Measurements from ENCODE around the gene FAF1. TPM values are rescaled to one million over a fixed set of nuclear protein-coding genes. Genes with fewer than 3 reads are reported as not detected.

Gene FAF1
- total RNA-seq, 1 experiment from 2014 or later = 109 TPM

GRCh38 chr1:50700621-50701020, 259.4 kb downstream of the FAF1 start:
- H3K27me3 ChIP-seq (replicated peaks; ENCODE audit: insufficient read depth, low read depth, low read length, poor library complexity) = no peaks in the 10 kb centered on the region
- no peaks in the 10 kb centered on the region for H3K36me3 ChIP-seq (ENCODE audit: insufficient read depth, low read length, poor library complexity, severe bottlenecking)
- POLR2A ChIA-PET (ENCODE audit: low non-redundant PET) = interaction anchor here (0.6 to 0.7 kb wide), 2 partner anchors 124 to 499 kb away, joined by 3 to 5 read pairs; no protein-coding TSS in a partner anchor
- no peak for TF ChIP-seq CTCF (conservative IDR thresholded peaks at IDR 0.05; ENCODE audit: low read depth, low read length)
- no peak for TF ChIP-seq EZH2 (IDR thresholded peaks at IDR 0.05; ENCODE audit: borderline replicate concordance, low read depth, low read length, poor library complexity, severe bottlenecking)
- H3K9me3 ChIP-seq (ENCODE audit: low read depth, low read length, poor library complexity, severe bottlenecking) = no peaks in the 10 kb centered on the region
- no peak overlapping the region for H3K4me3 ChIP-seq (ENCODE audit: low read depth, low read length, poor library complexity, severe bottlenecking)
- BruUV-seq (replicated peaks) = no TSS peak
- intact Hi-C loops (cut with micrococcal nuclease; ENCODE audit: unreplicated experiment) = loop anchor here (5.0 kb wide), 1 partner anchor 88 kb away; no protein-coding TSS in a partner anchor
- H3K4me1 ChIP-seq (ENCODE audit: insufficient read depth, low read length, poor library complexity, severe bottlenecking) = peaks cover 15% of the 10 kb centered on the region
- CTCF ChIA-PET = no interaction called here
- DNase-seq (ENCODE audit: low spot score) = no peak
- H3K27ac ChIP-seq (ENCODE audit: low read depth, low read length, poor library complexity, severe bottlenecking) = no peak overlapping the region

- Histone ChIP-seq H3K4me1 (ENCODE audit: insufficient read depth, low read length, poor library complexity, severe bottlenecking) (peaks cover 15% of the 10 kb centered on the region), H3K36me3 (ENCODE audit: insufficient read depth, low read length, poor library complexity, severe bottlenecking) (no peaks in the 10 kb centered on the region), H3K27me3 (replicated peaks; ENCODE audit: insufficient read depth, low read depth, low read length, poor library complexity) (no peaks in the 10 kb centered on the region), H3K27ac (ENCODE audit: low read depth, low read length, poor library complexity, severe bottlenecking) (no peak overlapping the region), H3K4me3 (ENCODE audit: low read depth, low read length, poor library complexity, severe bottlenecking) (no peak overlapping the region), H3K9me3 (ENCODE audit: low read depth, low read length, poor library complexity, severe bottlenecking) (no peaks in the 10 kb centered on the region)
- no TSS peak for BruUV-seq (replicated peaks)
- peak; percentile 29 for DNase-seq (ENCODE audit: low spot score)
- ChIA-PET CTCF (no interaction called here), POLR2A (ENCODE audit: low non-redundant PET) (interaction anchor here (0.7 kb wide), 1 partner anchor 499 kb away, joined by 5 read pairs; no protein-coding TSS in a partner anchor)
- TF ChIP-seq CTCF (conservative IDR thresholded peaks at IDR 0.05; ENCODE audit: low read depth, low read length) (no peak), EZH2 (IDR thresholded peaks at IDR 0.05; ENCODE audit: borderline replicate concordance, low read depth, low read length, poor library complexity, severe bottlenecking) (no peak)
- intact Hi-C loops (cut with micrococcal nuclease; ENCODE audit: unreplicated experiment) = loop anchor here (5.0 kb wide), 1 partner anchor 88 kb away; no protein-coding TSS in a partner anchor
Observed at GRCh38 chr1:50700214-50700613, 259.9 kb downstream of the FAF1 start.

GRCh38 chr1:50699795-50700194, 260.3 kb downstream of the FAF1 start:
- Histone ChIP-seq H3K4me1 (ENCODE audit: insufficient read depth, low read length, poor library complexity, severe bottlenecking) (peaks cover 15% of the 10 kb centered on the region), H3K27me3 (replicated peaks; ENCODE audit: insufficient read depth, low read depth, low read length, poor library complexity) (no peaks in the 10 kb centered on the region), H3K9me3 (ENCODE audit: low read depth, low read length, poor library complexity, severe bottlenecking) (no peaks in the 10 kb centered on the region), H3K36me3 (ENCODE audit: insufficient read depth, low read length, poor library complexity, severe bottlenecking) (no peaks in the 10 kb centered on the region), H3K27ac (ENCODE audit: low read depth, low read length, poor library complexity, severe bottlenecking) (no peak overlapping the region), H3K4me3 (ENCODE audit: low read depth, low read length, poor library complexity, severe bottlenecking) (no peak overlapping the region)
- no peak for DNase-seq (ENCODE audit: low spot score)
- ChIA-PET POLR2A (ENCODE audit: low non-redundant PET) (no interaction called here), CTCF (no interaction called here)
- intact Hi-C loops (cut with micrococcal nuclease; ENCODE audit: unreplicated experiment) = loop anchor here (5.0 kb wide), 1 partner anchor 87 kb away; no protein-coding TSS in a partner anchor
- TF ChIP-seq CTCF (conservative IDR thresholded peaks at IDR 0.05; ENCODE audit: low read depth, low read length) (no peak), EZH2 (IDR thresholded peaks at IDR 0.05; ENCODE audit: borderline replicate concordance, low read depth, low read length, poor library complexity, severe bottlenecking) (no peak)
- BruUV-seq (replicated peaks) = no TSS peak
